GM10266 (cell line): Measurements from ENCODE around the gene MAP3K10.
A peak's percentile ranks its signal among the peaks of the same experiment; 100 is the strongest.

ENCODE experiments used
- DNase-seq: peaks from one replicate; pipeline ENCODE4 v3.0.0; 2012; ENCODE audit errors: extremely low spot score
- TF ChIP-seq, protein P1 (sequence below): IDR thresholded peaks from 2 replicates; pipeline ENCODE4 v1.5.1; 2012; ENCODE audit warnings: mild to moderate bottlenecking, low read depth; ENCODE audit not compliant: control insufficient read depth, insufficient read depth; ENCODE audit errors: missing control alignments

Gene MAP3K10

GRCh38 chr19:40147693-40148347 lies 43.4 kb upstream of the MAP3K10 start:
- TF ChIP-seq, protein P1, sequence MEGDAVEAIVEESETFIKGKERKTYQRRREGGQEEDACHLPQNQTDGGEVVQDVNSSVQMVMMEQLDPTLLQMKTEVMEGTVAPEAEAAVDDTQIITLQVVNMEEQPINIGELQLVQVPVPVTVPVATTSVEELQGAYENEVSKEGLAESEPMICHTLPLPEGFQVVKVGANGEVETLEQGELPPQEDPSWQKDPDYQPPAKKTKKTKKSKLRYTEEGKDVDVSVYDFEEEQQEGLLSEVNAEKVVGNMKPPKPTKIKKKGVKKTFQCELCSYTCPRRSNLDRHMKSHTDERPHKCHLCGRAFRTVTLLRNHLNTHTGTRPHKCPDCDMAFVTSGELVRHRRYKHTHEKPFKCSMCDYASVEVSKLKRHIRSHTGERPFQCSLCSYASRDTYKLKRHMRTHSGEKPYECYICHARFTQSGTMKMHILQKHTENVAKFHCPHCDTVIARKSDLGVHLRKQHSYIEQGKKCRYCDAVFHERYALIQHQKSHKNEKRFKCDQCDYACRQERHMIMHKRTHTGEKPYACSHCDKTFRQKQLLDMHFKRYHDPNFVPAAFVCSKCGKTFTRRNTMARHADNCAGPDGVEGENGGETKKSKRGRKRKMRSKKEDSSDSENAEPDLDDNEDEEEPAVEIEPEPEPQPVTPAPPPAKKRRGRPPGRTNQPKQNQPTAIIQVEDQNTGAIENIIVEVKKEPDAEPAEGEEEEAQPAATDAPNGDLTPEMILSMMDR = no peak
- DNase-seq = no peak

GRCh38 chr19:40149501-40149900 lies 41.7 kb upstream of the MAP3K10 start:
- no peak for DNase-seq
- TF ChIP-seq, protein P1 = no peak

- DNase-seq = no peak
- TF ChIP-seq, protein P1 = no peak
These were observed 41.1 kb upstream of the MAP3K10 start for GRCh38 chr19:40150170-40150569.

DNA sequence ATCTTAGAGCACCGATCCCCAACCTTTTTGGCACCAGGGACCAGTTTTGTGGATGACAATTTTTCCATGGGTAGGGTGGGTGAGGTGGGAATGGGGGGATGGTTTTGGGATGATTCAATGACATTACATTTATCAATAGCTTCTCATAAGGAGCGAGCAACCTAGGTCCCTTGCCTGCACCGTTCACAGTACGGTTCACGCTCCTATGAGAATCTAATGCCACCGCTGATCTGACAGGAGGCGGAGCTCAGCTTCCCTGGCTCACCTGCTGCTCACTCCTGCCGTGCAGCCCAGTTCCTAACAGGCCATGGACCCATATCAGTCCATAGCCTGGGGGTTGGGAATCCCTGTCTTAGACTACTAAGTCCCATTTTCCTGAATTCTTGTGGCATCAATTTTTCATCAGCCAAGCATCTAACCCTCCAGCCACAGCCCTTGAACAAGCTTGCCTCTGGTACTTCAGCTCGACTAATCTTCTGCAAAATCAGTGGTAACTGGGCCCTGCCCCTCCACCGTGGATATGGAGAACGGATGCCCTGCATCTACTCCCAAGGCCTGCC lies 37.0 kb upstream of the MAP3K10 start:
- no peak for DNase-seq
- TF ChIP-seq, protein P1 = no peak

GRCh38 chr19:40155749-40156265 lies 35.4 kb upstream of the MAP3K10 start:
- DNase-seq = no peak
- TF ChIP-seq, protein P1 = peak; percentile 23

GRCh38 chr19:40157059-40157458 lies 34.2 kb upstream of the MAP3K10 start:
- TF ChIP-seq, protein P1 = no peak
- no peak for DNase-seq

- TF ChIP-seq, protein P1 = no peak
- no peak for DNase-seq
These were observed 31.5 kb upstream of the MAP3K10 start for GRCh38 chr19:40159744-40160143.
